ENCODE measurements around the gene LEMD2.

DNA sequence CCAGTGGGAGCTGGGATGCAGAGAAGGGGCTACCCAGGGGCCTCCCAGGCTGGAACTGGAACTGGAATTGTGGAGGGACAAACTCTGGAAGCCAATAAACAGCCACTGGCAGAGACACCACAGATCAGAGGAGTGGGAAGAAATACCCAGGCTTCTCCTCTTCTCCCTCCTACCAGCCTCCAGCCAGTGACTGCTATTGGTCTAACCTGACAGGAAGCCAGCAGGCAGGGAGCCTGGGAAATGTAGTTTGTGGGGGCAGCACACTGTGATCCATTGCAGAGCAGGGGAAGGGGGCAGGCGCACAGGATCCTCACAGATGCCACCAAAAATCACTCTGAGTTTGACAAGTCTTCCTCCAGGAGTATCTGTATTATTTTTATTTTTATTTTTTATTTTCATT lies 26.9 kb upstream of the LEMD2 start:
- TF ChIP-seq, protein P1, sequence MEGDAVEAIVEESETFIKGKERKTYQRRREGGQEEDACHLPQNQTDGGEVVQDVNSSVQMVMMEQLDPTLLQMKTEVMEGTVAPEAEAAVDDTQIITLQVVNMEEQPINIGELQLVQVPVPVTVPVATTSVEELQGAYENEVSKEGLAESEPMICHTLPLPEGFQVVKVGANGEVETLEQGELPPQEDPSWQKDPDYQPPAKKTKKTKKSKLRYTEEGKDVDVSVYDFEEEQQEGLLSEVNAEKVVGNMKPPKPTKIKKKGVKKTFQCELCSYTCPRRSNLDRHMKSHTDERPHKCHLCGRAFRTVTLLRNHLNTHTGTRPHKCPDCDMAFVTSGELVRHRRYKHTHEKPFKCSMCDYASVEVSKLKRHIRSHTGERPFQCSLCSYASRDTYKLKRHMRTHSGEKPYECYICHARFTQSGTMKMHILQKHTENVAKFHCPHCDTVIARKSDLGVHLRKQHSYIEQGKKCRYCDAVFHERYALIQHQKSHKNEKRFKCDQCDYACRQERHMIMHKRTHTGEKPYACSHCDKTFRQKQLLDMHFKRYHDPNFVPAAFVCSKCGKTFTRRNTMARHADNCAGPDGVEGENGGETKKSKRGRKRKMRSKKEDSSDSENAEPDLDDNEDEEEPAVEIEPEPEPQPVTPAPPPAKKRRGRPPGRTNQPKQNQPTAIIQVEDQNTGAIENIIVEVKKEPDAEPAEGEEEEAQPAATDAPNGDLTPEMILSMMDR (IDR thresholded peaks at IDR 0.05; ENCODE audit: low read depth, low read length, poor library complexity, severe bottlenecking): no peak
- TF ChIP-seq EZH2phosphoT487 (IDR thresholded peaks at IDR 0.05; ENCODE audit: borderline replicate concordance, low read length): no peak
